Measurements from ENCODE around the gene CLPSL2.

DNA sequence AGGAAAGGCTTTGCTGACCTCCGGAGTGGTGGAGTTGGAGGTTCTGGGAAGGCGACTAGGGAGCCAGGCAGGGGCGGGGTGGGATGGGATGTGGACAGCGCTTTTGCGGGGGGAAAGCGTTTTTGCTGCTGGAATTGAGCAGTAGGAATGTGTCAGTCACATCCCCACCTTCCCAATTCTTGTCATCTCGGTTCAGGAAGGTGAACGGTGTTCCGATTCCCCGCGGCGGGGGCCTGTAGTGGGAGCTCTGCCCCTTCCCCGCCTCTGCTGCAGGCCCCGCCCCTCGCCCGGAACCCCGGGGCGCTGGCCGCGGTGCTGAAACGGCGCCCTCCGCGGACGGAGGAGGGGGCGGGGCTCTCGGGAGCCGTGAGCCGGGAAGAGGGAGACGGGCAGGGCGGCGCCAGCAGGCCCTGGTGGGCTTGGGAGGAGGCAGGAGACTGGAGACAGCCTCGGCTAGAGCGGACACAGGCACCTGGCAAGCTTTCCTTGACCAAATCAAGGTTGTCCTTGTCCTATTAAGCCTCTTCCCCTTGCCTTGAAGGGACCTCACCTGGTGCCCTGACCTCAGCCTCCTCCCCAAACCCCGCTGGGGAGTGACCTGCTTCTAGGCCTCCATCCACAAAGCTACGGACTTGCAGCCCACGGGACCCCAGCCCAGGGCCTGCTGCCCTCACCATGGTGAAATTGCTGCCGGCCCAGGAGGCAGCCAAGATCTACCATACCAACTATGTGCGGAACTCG is 28.8 kb downstream of the CLPSL2 start, which contains the start of gene LHFPL5:
- TF ChIP-seq CTCF (IDR thresholded peaks at IDR 0.05) (no peak), POLR2A (IDR thresholded peaks at IDR 0.05) (no peak), EP300 (IDR thresholded peaks at IDR 0.05) (no peak)

Measured in tibial nerve (tissue), 4 donors.